GM21447 (cell line): Measurements from ENCODE around the gene ATP5MC3.
A peak's percentile ranks its signal among the peaks of the same experiment; 100 is the strongest.

Experiments
- ATAC-seq: cut with Tn5 transposase; IDR thresholded peaks from one replicate; pipeline ENCODE4 v1.9.1; 2021; ENCODE audit not compliant: unreplicated experiment

ATP5MC3 gene

DNA sequence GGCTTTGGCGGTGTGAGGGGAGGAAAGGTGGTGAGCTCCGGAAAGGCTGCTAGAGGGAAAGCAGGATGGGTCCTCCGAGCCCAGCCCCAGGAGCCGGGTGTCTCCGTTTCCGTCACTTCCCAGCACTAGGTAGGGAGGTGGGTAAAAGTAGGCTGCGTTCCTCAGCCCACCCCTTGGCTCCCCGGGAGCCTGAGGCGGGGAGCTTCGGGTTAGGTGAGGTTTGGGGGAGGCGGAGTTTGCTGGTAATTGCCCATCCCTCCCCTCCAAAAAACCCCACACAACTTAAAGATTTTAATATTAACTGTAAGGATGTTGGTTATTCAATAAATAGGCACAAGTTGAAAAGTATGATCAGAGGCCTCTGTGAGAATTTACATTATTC, 13.0 kb downstream of the ATP5MC3 start:
- peak; percentile 23 for ATAC-seq

DNA sequence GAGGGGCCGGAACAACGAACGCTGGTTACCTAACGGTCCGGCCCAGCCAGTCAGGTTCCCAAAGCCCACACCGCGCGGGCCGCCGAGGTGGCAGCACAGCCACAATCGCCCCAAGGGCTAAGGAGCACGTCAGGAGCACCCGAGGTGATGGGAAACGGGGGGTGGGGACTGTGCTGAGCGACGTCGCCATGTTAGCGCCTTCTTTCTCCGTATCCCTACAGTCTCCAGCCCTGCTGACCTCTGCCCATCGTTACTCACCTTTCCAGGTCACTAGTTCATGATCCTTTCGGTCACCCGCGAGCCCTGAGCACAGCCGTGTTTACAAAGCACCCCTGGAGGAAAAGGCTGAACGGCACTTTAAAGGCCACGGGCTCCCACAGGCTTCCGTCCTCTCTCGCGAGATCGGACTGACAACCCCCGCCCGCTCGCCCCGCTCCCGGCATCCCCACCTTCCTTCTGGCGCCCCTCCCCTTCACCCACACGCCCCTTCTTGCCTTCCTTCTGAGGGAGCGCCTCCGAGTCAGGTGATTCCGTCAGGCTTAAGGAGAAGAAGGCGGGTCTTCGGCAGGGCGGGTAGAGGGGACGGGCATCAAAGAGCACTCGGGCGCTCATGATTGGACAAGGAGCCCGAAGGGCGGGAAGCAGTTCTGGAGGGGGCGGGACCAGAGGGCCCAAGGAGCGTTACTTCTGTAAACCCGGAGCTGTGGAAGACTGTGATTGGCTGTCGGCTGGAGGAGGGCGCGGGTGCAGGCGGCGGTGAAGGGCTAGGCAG, 13.5 kb downstream of the ATP5MC3 start, which contains the start of gene ATF2:
ATF2 (minus strand) TSS at position 412 of the 772 bp plus-strand sequence. CDS start 31,760 bp downstream, outside the sequence.
- ATAC-seq: peak; percentile 95

DNA sequence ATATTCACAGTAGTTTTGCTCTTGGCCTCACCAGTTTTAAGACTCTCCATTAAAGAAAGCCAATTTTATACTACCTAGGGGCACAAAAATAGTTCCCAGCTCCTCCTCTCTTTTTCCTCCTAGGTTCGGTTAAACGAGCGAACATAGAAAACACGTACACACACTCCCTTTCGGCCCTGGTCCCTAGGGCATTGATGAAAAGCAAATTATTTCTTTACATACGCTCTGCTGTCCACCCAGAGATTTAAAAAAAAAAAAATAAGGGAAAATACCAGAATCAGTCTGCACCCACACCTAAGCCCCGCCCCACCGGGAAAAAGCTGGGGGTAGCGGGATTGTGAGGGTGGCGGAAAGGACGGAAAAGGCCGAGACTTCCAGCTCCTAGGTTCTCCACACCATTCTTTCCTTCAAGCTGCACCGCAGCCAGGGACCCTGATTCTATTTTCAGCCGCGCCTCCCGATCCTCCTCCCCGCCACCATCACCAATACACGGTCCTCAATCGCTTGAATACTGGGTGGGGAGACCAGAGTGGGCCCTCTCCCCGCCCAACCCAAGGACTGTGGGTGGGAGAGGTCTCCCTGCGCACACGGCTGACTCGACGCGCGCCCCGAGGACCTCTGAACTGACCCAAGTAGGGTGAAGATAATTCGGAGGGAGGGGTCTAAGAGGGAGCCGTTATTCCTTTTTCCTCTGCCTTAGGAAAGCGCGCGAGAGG, 14.3 kb downstream of the ATP5MC3 start:
- ATAC-seq: peak; percentile 3

DNA sequence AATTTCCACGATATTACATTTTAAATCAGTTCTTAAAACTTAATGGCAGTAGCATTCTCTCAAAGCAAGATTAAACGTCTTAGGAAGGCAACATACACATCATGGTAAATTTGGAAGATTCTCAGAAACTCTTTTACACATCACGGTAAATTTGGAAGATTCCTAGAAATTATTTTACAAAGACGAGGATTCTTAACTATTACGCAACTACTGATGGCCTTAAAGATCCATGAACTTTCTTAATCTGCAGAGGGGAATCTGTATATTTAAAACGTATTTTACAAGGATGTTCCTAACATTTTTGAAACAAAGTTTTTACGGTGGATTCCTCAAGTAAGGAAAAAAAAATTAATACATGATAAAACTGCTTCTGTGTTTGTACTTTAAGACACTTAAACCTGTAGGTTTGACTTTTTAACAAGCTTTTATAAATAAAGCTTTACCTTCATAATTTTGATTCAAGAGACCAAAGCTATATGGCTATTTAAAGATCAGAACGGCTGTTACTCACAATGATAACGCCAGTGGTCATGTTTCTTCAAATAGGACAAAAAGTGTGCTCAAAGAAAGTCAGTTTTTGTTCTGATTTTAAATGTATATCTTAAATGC, 15.2 kb downstream of the ATP5MC3 start:
- ATAC-seq: no peak

DNA sequence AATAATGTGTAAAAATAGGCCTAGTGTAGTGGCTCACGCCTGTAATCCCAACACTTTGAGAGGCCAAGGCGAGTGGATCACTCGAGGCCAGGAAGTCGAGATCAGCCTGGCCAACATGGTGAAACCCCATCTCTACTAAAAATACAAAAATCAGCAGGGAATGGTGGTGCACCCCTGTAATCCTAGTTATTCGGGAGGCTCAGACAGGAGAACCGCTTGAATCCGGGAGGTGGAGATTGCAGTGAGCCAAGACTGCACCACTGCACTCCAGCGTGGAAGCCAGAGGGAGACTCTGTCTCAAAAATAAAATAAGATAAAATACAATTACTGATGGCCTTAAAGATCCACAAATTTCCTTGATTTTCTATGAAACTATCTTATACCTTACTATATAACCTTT, 17.3 kb downstream of the ATP5MC3 start:
- no peak for ATAC-seq

DNA sequence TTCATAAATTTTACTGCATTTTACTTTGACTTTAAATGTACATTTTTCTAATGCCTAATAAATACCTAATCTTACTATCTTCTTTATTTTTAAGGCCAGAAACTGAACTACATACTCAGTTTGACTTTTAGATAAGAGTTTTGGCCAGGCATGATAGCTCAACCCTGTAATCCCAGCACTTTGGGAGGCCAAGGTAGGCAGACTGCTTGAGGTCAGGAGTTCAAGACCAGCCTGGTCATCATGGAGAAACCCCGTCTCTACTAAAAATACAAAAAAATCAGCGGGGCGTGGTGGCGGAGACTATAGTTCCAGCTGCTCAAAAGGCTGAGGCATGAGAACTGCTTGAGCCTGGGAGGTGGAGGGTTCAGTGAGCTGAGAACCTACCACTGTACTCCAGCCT, 22.6 kb downstream of the ATP5MC3 start:
- ATAC-seq: no peak

DNA sequence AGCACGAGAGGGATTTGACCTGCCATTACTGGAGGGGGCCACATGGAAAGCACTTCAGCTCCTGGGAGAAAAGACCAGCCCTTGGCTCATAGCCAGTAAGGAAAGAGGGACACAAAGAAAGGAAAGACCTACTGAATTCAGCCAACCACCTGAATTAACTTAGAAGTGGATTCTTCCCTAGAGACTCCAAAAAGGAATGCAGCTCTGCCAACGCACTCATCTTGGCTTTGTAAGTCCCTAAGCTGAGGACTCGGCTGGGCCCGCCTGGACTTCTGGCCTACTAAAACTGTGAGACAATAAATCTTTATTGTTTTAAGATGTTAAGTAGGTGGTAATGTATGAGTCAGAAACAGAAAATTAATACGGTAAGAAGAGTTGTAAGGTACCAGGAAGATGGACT, 25.0 kb downstream of the ATP5MC3 start:
- ATAC-seq: no peak

DNA sequence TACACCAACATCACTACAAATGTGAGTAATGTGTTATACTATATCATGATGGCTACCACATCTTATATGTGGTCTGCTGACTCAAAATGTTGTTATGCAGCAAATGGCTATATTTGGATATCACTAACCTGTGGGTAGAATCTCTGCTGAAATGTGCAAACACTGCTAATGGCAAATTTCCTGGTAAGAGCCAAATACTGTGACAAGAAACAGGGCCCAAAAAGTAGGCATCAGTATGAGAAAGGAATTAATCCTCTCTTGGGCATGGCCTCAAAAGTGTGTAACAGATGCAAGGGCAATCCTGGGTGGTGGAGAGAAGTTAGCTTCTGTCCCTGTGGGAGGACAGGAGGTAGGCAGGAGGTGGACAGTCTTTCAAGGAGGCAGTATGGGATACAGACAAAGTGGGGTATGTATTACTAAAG, 26.8 kb downstream of the ATP5MC3 start:
- ATAC-seq: peak; percentile 58

DNA sequence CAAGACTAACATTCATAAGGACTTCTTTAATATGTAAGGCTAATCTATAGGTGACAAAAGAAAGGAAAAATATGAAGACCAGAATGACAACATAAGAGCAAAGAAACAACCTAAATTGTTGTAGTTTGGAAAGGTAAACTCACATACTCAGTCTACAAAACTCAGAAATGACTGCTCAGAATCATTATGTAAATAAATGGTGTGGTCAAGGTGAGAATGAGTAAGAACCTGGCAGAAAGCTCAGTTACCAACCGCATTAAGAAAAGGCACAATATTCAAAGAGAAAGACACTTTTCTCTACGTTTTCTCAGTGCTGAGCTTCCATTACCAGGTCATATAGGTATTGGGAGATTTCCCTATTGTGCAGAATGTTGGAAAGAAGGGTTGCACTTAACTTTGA, 29.3 kb downstream of the ATP5MC3 start:
- ATAC-seq: peak; percentile 72

DNA sequence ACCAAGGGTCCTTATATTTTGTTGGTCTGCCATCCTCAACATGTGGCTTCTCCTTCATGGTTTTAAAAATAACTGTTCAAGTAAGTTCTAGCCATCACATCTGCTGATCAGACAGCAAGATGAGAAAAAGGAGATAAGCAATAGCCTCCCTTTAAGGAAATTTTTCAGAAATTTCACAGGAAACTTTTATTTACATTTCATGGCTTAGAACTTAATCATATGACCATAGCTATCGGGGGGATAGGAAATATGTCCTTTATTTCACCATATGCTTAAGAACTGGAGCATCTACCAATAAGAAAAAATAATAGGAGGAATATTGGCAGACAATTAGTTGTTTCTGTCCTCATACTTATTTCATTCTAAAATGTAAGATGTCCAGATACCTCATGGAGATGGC, 29.7 kb downstream of the ATP5MC3 start:
- ATAC-seq: no peak

DNA sequence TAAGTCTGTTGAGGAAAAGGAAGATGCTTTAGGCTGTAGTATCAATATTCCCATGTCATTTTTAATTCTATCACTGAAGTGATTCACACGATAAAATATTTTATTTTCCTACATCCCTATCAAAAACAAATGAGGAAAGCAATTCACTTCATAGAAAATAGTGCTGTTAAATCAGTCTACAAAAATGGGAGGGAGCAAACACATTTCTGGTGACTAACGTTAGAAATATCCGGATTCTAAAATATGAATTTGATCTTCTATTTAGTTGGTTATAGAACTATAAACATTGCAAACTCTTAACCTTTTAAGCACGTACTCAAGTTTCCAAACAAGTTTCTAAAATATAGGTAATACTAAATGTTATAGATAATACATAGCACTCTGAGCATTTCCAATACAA, 34.3 kb downstream of the ATP5MC3 start:
- no peak for ATAC-seq

DNA sequence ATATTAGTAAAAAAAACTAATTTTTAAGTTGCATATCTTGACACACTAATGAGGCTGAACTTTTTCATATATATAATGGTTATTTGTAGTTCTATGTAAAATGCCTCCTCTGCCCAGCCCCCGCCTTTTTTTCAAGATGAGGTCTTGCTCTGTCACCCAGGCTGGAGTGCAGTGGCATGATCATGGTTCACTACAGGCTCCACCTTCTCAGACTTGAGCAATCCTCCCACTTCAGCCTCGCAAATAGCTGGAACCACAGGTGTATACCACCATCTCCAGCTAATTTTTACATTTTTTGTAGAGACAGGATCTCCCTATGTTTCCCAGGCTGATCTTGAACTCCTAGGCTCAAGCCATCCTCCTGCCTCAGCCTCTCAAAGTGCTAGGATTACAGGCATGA, 37.8 kb downstream of the ATP5MC3 start:
- no peak for ATAC-seq

DNA sequence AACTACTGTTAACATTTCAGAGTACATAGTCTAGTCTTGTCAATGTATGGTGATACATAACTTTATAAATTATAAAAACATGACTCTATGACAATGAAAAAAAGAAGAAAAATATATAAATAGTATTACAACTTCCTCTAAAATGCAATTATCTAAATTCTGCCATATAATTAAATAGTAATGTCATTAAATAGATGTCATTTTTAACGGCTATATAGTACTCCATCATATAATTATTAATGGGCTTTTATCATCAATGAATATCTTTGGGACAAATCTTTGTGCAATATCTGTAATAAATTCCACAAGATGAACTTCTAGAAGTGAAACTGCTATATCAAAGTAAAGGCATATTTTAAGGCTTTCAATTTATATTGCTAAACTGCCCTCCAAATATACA, 38.3 kb downstream of the ATP5MC3 start:
- no peak for ATAC-seq

DNA sequence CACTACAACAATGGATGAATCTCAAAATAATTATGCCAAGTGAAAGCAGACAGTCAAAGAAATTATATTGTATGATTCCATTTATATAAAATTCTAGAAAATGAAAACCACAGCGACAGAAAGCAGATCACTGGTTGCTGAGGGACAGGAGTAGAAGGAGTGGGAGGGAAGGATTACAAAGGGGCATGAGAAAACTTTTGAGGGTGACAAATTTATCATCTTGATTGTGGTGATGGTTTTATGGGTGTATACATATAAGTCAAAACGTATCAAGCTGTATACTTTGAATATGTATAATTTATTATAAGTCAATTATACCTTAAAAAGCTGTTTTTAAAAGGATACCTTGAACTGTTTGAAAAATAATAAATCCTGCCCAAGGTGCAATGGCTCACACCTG, 41.2 kb downstream of the ATP5MC3 start:
- ATAC-seq: no peak

DNA sequence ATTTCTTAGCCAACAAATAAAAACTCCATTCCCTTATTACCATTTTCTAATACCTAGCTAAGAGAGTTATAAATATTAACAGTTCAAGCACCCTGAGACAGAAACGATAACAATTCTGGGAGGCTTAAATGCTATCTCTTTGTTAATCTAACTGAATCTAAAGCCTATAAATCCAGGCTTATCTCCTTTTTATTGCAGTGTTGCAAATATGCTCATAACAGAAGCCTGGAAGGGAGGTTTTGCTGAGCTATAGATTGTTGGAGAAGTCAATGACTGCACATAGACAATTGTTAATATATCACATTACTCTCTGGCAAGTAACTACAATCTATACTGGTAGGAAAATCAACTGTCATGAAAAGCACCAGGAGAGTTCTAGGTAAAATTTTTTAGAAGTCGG, 43.7 kb downstream of the ATP5MC3 start:
- ATAC-seq: no peak

DNA sequence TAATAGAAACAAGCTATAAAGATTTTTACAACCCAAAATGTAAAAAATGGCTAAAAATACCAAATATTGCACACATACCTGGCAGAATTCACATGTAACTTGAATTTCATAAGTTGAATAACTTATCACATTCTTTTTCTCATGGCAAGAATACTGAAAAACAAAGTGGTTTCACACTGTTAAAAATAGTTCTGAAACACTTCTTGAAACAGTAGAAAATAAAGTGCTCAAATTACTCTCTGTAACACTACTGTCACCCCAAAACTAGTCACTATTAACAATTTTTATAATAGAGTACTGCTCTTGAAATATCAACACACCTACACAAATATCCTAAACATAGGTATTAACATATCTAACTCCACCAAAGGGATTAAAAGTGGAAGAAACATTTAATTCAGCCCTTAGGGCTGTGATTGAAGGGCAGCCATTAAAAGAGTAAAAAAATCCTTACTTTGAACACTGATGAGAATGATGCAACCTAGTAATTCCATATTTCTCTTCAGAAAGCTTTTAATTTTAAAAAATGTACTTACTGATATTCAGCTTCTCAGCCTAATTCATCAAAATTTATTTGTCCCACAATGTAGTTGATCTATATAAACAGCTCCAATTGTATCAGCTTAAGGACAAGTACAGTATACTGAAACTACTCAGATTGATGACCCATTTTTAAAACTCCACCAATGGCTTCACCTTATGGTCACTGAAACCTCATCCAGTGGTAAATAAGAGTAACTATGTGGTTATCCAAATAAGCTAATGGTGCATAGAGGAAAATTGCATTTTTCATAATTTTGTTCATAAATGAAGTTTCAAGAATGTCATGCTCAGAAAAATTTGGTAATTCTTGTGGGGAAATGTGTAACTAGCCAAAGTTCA, 44.9 kb downstream of the ATP5MC3 start:
- ATAC-seq: peak; percentile 82

DNA sequence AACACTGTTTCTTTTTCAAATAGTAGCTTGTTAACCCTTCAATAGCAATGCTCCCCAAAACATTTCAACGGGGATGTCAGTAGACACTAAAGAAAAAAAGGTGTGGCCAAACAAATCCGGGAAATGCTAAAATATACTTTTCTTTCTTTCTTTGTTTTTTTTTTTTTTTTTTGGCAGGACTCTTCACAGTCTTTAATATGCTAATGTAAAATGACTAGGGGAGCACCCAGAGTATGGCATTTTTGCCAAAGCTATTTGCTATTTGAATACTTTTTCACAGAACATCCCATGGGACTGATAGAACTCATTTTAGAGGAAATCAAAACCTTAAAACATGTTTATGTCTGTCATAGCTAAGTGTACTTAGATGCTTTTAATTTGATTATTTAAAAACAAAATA, 45.6 kb downstream of the ATP5MC3 start:
- no peak for ATAC-seq

DNA sequence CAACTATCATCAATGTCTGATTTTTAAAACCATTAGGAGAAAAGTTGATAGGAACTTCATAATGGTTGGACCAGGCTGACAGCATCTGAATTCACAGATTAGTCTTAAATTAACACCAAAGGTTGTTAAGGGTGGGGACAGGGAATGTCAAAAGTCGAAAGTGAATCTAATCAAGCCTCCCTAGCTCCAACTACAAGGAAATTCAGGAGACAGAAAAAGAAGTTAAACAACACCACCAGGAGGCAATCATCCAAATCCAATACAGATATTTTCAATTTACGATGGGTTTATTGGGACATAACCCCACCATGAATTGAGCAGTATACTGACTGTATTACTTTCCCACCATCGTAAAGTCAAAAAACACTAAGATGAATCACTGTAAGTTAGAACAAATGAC, 46.3 kb downstream of the ATP5MC3 start:
- ATAC-seq: no peak

DNA sequence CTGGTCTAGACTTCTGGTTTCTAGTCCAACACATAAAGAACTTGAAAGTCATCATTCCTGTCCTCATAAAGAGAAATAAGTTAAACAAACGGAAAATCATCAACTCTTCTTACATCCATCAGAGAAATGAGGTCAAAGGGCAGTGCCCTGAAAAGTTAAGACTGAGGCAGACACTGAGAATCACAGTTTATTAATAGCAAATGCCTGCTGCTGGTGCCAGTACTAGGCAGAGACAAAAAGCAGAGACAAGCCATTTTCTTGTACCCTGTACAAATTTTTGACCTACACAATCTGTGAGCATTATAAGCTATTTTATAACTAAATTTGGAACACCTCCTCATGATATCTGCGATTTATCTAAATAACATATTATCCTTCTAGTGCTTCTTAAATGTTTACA, 50.3 kb downstream of the ATP5MC3 start:
- ATAC-seq: no peak

DNA sequence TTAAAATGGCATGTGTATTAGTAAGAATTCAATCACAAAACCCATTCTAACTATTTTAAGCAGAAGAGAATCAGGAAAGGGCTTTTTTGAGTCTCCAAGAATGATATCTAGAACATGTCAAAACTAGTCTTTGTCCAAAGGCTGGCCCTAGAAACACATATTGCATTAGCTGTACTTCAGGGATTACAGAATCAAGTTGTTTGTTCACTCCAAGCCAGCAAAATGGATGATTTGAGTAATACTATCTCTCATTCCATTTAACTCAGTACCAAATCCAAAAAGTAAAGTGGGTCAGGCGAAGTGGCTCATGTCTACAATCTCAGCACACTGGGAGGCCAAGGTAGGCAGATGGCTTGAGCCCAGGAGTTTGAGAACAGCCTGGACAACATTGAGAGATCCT, 54.8 kb downstream of the ATP5MC3 start:
- ATAC-seq: no peak
